CD4-positive, alpha-beta memory T cell (primary cell): ENCODE data around the gene CFAP46. TPM values are rescaled to one million over a fixed set of nuclear protein-coding genes. Genes with fewer than 3 reads are reported as not detected.
A peak's percentile ranks its signal among the peaks of the same experiment; 100 is the strongest.

Experiments
- CTCF ChIA-PET: fragments of 350-600 bp; sonication (Branson Sonifier 250); formaldehyde crosslinking; loops from one replicate; lab custom pipeline; 2021; ENCODE audit warnings: inconsistent platforms; ENCODE audit not compliant: partially characterized antibody; lab: Charles Lee
- POLR2A ChIA-PET: fragments of 350-600 bp; sonication (Branson Sonifier 250); formaldehyde crosslinking; loops from one replicate; lab custom pipeline; 2021; ENCODE audit not compliant: partially characterized antibody; lab: Charles Lee
- DNase-seq, 5 donors: peaks; one replicate each; pipeline versions ENCODE4 v3.0.0 to v3.0.0-alpha.2; 2020 to 2022; ENCODE audit warnings: mixed read lengths in 1 of 5
- H3K27ac ChIP-seq: one replicate; pipeline ENCODE4 v1.7.0; 2013; ENCODE audit warnings: low read depth, low read length
- H3K27me3 ChIP-seq: 2 replicates; pipeline ENCODE4 v1.7.0; 2013; ENCODE audit warnings: mild to moderate bottlenecking, low read length, moderate library complexity; ENCODE audit not compliant: insufficient read depth
- H3K36me3 ChIP-seq: 2 replicates; pipeline ENCODE4 v1.7.0; 2013; ENCODE audit warnings: mild to moderate bottlenecking, low read length, moderate library complexity; ENCODE audit not compliant: insufficient read depth
- H3K4me1 ChIP-seq: 2 replicates; pipeline ENCODE4 v1.7.0; 2013; ENCODE audit warnings: mild to moderate bottlenecking, low read length, moderate library complexity; ENCODE audit not compliant: insufficient read depth
- H3K4me3 ChIP-seq, 2 donors: one replicate each; pipeline ENCODE4 v1.7.0; 2013; ENCODE audit warnings: low read length in 2 of 2, mild to moderate bottlenecking in 1 of 2
- H3K9me3 ChIP-seq, 2 donors: one replicate each; pipeline ENCODE4 v1.7.0; 2013; ENCODE audit warnings: low read length in 2 of 2, control low read depth in 1 of 2; ENCODE audit not compliant: control insufficient read depth in 1 of 2
- H3K27ac Mint-ChIP-seq, 7 donors: one replicate each; pipeline ENCODE4 v1.8.0; 2020 to 2021; ENCODE audit warnings: mixed read lengths in 7 of 7, mild to moderate bottlenecking in 6 of 7, inconsistent platforms in 3 of 7, moderate library complexity in 3 of 7
- H3K27me3 Mint-ChIP-seq, 2 donors: one replicate each; pipeline ENCODE4 v1.8.0; 2020 to 2021; ENCODE audit warnings: mixed read lengths in 2 of 2
- H3K36me3 Mint-ChIP-seq, 2 donors: one replicate each; pipeline ENCODE4 v1.8.0; 2020 to 2021; ENCODE audit warnings: mixed read lengths in 2 of 2, inconsistent platforms in 1 of 2, mild to moderate bottlenecking in 1 of 2
- H3K4me1 Mint-ChIP-seq, 4 donors: one replicate each; pipeline ENCODE4 v1.8.0; 2020 to 2021; ENCODE audit warnings: mixed read lengths in 4 of 4, mild to moderate bottlenecking in 1 of 4
- H3K4me3 Mint-ChIP-seq, 8 donors: one replicate each; pipeline ENCODE4 v1.8.0; 2020 to 2021; ENCODE audit warnings: mixed read lengths in 8 of 8, mild to moderate bottlenecking in 7 of 8, moderate library complexity in 6 of 8, inconsistent platforms in 3 of 8
- H3K9me3 Mint-ChIP-seq, 8 donors: one replicate each; pipeline ENCODE4 v1.8.0; 2020 to 2021; ENCODE audit warnings: mixed read lengths in 8 of 8, mild to moderate bottlenecking in 5 of 8, inconsistent platforms in 3 of 8, moderate library complexity in 1 of 8
- intact Hi-C: fragments of 100-400 bp; cut with micrococcal nuclease; formaldehyde crosslinking; loops from one replicate; pipeline ENCODE4 v1.15.1; 2023
- polyA plus RNA-seq, 2 donors: library from polyadenylated mRNA; unstranded; fragments of 300-500 nt; fragmentation: Illumina TruSeq; gene quantifications; one replicate each; pipeline ENCODE4 v1.2.3, GENCODE V29; 2021
- total RNA-seq, 2 experiments: library from RNA; stranded (reverse); gene quantifications; one replicate each; pipeline ENCODE4 v1.2.3, GENCODE V29; 2021

CFAP46 gene
- total and polyA plus RNA-seq, 4 experiments from 2014 or later = not detected

DNA sequence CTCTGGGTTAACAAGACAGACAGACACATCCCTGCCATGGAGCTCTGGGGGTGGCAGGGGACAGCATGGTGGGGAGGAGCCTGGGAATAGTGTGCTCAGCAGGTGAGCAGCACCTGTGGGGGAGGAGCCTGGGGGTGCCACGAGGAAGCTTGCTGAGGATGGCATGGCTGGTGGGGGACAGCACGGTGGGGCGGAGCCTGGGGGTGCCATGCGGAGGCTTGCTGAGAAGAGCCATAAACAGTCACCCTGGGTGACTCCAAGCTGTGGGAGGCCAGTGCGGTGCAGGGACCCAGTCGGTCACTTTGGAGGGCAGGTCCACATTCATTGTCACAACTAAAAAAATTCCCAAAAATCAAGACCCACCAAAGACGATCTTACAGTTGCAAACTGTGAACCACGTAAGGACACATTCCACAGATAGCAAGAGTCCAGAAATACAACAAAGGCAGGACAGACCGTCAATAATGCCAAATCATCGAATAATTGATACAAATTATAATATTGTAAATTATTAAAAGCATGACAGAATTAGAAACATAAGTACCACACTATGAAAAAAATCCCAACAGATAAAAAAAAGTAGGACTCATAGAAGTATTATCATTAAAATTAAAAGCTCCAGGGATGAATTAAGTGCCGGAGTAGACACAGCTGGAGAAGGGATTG, 180.8 kb downstream of the CFAP46 start:
- Mint-ChIP-seq H3K9me3 (peaks cover 0 to 4% (median 0%) of the 10 kb centered on the region in 8 donors), H3K27ac (peak overlapping the region in 4 of 7 donors; percentile 18 to 84 (median 39)), H3K36me3 (peaks cover 15 to 19% of the 10 kb centered on the region in 2 donors), H3K4me1 (peaks cover 5 to 17% (median 10%) of the 10 kb centered on the region in 4 donors), H3K4me3 (peak overlapping the region in 1 of 8 donors; percentile 8), H3K27me3 (no peaks in the 10 kb centered on the region)
- Histone ChIP-seq H3K4me3 (no peak overlapping the region), H3K4me1 (no peaks in the 10 kb centered on the region), H3K36me3 (no peaks in the 10 kb centered on the region), H3K27me3 (no peaks in the 10 kb centered on the region), H3K9me3 (no peaks in the 10 kb centered on the region), H3K27ac (no peak overlapping the region)
- ChIA-PET CTCF (no interaction called here), POLR2A (no interaction called here)
- no peak for DNase-seq
- intact Hi-C loops = no loop called here

DNA sequence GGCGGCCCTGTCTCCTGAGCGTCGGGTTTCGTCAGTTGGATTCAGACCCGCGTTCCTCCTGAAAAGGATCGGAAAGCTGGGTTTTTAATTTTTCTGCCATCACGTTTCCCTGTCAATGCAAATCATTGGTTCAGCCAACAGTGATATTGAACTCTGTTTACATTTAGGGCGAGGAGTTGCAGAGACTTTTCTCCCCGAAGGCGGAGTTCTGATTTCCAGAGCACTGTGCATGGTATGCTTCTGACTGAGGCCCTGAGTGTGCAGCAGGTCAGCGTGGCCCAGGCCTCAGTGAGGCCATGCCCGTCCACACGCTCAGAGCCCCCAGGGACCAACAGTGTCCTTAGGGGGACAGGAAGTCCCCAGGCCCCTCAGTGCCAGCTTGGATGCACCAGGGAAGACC, 183.5 kb downstream of the CFAP46 start:
- no peak overlapping the region for H3K27ac Mint-ChIP-seq
- peaks cover 0 to 6% (median 0%) of the 10 kb centered on the region in 8 donors for H3K9me3 Mint-ChIP-seq
- Histone ChIP-seq H3K27ac (no peak overlapping the region), H3K4me1 (no peaks in the 10 kb centered on the region), H3K27me3 (no peaks in the 10 kb centered on the region), H3K4me3 (no peak overlapping the region), H3K9me3 (no peaks in the 10 kb centered on the region), H3K36me3 (no peaks in the 10 kb centered on the region)
- ChIA-PET POLR2A (no interaction called here), CTCF (no interaction called here)
- intact Hi-C loops = no loop called here
- H3K4me1 Mint-ChIP-seq = peaks cover 6 to 17% (median 13%) of the 10 kb centered on the region in 4 donors
- H3K4me3 Mint-ChIP-seq = no peak overlapping the region
- H3K27me3 Mint-ChIP-seq = no peaks in the 10 kb centered on the region
- DNase-seq = no peak
- H3K36me3 Mint-ChIP-seq = peaks cover 27 to 29% of the 10 kb centered on the region in 2 donors

Other genes with a start within 250 kb of the CFAP46 start
- gene NKX6-2, start 156.4 kb downstream of the CFAP46 start, total RNA-seq = not detected
- gene NKX6-2, start 156.4 kb downstream of the CFAP46 start, polyA plus RNA-seq = under 1 TPM in 1 of 2 donors, not detected in 1; 0.65 TPM
- gene ADGRA1, start 145.4 kb upstream of the CFAP46 start, total RNA-seq = not detected
- gene ADGRA1, start 145.4 kb upstream of the CFAP46 start, polyA plus RNA-seq = not detected
- 1 to 10 TPM in 1 of 2 experiments, under 1 TPM in 1; 0.87 to 1.4 TPM for gene KNDC1, start 217.6 kb upstream of the CFAP46 start, total RNA-seq
- gene KNDC1, start 217.6 kb upstream of the CFAP46 start, polyA plus RNA-seq = under 1 TPM in 1 of 2 donors, not detected in 1; 0.09 TPM